ENCODE data around the gene CHM.

CHM gene

GRCh38 chrX:85870585-85870984 lies 176.8 kb downstream of the CHM start:
- Histone ChIP-seq H3K27ac (ENCODE audit: insufficient read depth, low read depth, low read length, poor library complexity, severe bottlenecking) (no peak overlapping the region), H3K36me3 (ENCODE audit: control insufficient read depth, insufficient read depth, low read length) (no peaks in the 10 kb centered on the region), H3K27me3 (ENCODE audit: control insufficient read depth, insufficient read depth, low read length, poor library complexity, severe bottlenecking) (no peaks in the 10 kb centered on the region), H3K4me3 (ENCODE audit: insufficient read depth, low read depth, low read length) (no peak overlapping the region), H3K4me1 (ENCODE audit: control insufficient read depth, insufficient read depth, low read length) (no peaks in the 10 kb centered on the region), H3K9me3 (ENCODE audit: control insufficient read depth, low read length) (no peaks in the 10 kb centered on the region)
- WGBS, 2 experiments = 86% methylated on average over 3 of the region's 3 CpGs; no CpG with 5 or more reads in 1 of the 2 experiments

DNA sequence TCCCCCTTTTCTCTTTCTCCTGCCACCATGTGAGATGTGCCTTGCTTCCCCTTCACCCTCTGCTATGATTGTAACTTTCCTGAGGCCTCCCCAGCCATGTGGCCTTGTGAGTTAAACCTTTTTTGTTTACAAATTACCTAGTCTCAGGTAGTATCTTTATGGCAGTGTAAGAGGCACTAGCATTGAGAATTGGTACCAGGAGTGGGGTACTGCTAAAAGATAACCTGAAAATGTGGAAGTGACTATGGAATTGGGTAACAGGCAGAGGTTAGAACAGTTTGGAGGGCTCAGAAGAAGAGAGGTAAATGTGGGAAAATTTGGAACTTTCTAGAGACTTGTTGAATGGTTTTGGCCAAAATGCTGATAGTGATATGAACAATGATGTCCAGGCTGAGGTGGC lies 182.0 kb downstream of the CHM start:
- Histone ChIP-seq H3K36me3 (ENCODE audit: control insufficient read depth, insufficient read depth, low read length) (no peaks in the 10 kb centered on the region), H3K4me3 (ENCODE audit: insufficient read depth, low read depth, low read length) (no peak overlapping the region), H3K9me3 (ENCODE audit: control insufficient read depth, low read length) (no peaks in the 10 kb centered on the region), H3K4me1 (ENCODE audit: control insufficient read depth, insufficient read depth, low read length) (no peaks in the 10 kb centered on the region), H3K27ac (ENCODE audit: insufficient read depth, low read depth, low read length, poor library complexity, severe bottlenecking) (no peak overlapping the region), H3K27me3 (ENCODE audit: control insufficient read depth, insufficient read depth, low read length, poor library complexity, severe bottlenecking) (no peaks in the 10 kb centered on the region)

- H3K9me3 ChIP-seq (ENCODE audit: control insufficient read depth, low read length) = no peaks in the 10 kb centered on the region
- H3K27ac ChIP-seq (ENCODE audit: insufficient read depth, low read depth, low read length, poor library complexity, severe bottlenecking) = no peak overlapping the region
- H3K4me3 ChIP-seq (ENCODE audit: insufficient read depth, low read depth, low read length) = no peak overlapping the region
- no peaks in the 10 kb centered on the region for H3K4me1 ChIP-seq (ENCODE audit: control insufficient read depth, insufficient read depth, low read length)
- no peaks in the 10 kb centered on the region for H3K36me3 ChIP-seq (ENCODE audit: control insufficient read depth, insufficient read depth, low read length)
- no peaks in the 10 kb centered on the region for H3K27me3 ChIP-seq (ENCODE audit: control insufficient read depth, insufficient read depth, low read length, poor library complexity, severe bottlenecking)
Measured at GRCh38 chrX:85859426-85859825, 187.9 kb downstream of the CHM start.

- WGBS, 2 experiments = 44 to 46% methylated on average over 3 of the region's 3 CpGs
- Histone ChIP-seq H3K4me3 (ENCODE audit: insufficient read depth, low read depth, low read length) (no peak overlapping the region), H3K36me3 (ENCODE audit: control insufficient read depth, insufficient read depth, low read length) (no peaks in the 10 kb centered on the region)
Measured at GRCh38 chrX:85851418-85851817, 195.9 kb downstream of the CHM start.

DNA sequence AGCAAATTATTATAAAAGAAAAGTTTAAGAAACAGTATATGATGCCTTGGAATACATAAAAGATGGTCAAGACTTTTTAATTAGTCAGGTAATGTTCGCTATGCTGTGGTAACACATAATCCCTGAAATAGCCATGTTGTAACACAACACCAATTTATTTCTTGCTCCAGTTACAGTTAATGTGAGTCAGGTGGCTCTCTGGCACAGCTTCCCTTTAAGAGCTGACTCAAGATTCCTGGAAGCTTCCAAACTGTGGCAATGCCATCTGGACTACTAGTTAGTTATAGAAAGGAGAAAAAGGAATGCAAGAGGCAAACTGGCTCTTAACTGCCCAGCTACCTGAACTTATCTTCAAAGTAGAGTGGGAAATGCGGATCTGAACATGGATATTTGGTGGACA lies 210.5 kb downstream of the CHM start:
- H3K27ac ChIP-seq (ENCODE audit: insufficient read depth, low read depth, low read length, poor library complexity, severe bottlenecking) = no peak overlapping the region
- WGBS, 2 experiments = 100% methylated on average over 1 of the region's 2 CpGs
- no peaks in the 10 kb centered on the region for H3K27me3 ChIP-seq (ENCODE audit: control insufficient read depth, insufficient read depth, low read length, poor library complexity, severe bottlenecking)
- H3K9me3 ChIP-seq (ENCODE audit: control insufficient read depth, low read length) = no peaks in the 10 kb centered on the region
- no peak overlapping the region for H3K4me3 ChIP-seq (ENCODE audit: insufficient read depth, low read depth, low read length)
- no peaks in the 10 kb centered on the region for H3K36me3 ChIP-seq (ENCODE audit: control insufficient read depth, insufficient read depth, low read length)
- no peaks in the 10 kb centered on the region for H3K4me1 ChIP-seq (ENCODE audit: control insufficient read depth, insufficient read depth, low read length)

More at GRCh38 chrX:85851418-85851817, 195.9 kb downstream of the CHM start:
- H3K27me3 ChIP-seq (ENCODE audit: control insufficient read depth, insufficient read depth, low read length, poor library complexity, severe bottlenecking) = no peaks in the 10 kb centered on the region
- no peaks in the 10 kb centered on the region for H3K4me1 ChIP-seq (ENCODE audit: control insufficient read depth, insufficient read depth, low read length)
- H3K27ac ChIP-seq (ENCODE audit: insufficient read depth, low read depth, low read length, poor library complexity, severe bottlenecking) = no peak overlapping the region
- no peaks in the 10 kb centered on the region for H3K9me3 ChIP-seq (ENCODE audit: control insufficient read depth, low read length)

DNA sequence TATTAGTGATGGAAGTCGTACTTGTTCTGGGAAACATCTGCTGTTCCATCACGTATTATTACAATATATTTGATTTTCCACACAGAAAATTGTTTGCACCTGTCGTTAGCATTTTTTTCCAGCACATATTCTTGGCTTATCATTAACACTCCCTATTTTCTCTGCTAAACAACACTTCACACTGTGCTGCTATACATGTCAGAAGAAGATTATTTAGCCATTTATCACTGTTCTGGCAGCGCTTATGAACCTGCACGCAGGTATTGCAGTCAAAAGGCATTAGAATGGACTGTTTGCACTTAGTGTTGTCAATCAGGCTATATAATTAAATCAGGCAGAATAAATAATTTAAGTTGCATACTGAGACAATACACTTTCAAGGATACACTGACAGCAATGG lies 218.6 kb downstream of the CHM start:
- Histone ChIP-seq H3K4me1 (ENCODE audit: control insufficient read depth, insufficient read depth, low read length) (no peaks in the 10 kb centered on the region), H3K9me3 (ENCODE audit: control insufficient read depth, low read length) (no peaks in the 10 kb centered on the region), H3K36me3 (ENCODE audit: control insufficient read depth, insufficient read depth, low read length) (no peaks in the 10 kb centered on the region), H3K4me3 (ENCODE audit: insufficient read depth, low read depth, low read length) (no peak overlapping the region), H3K27ac (ENCODE audit: insufficient read depth, low read depth, low read length, poor library complexity, severe bottlenecking) (no peak overlapping the region), H3K27me3 (ENCODE audit: control insufficient read depth, insufficient read depth, low read length, poor library complexity, severe bottlenecking) (no peaks in the 10 kb centered on the region)
- 85 to 97% methylated on average over 5 of the region's 5 CpGs for WGBS, 2 experiments

- Histone ChIP-seq H3K9me3 (ENCODE audit: control insufficient read depth, low read length) (no peaks in the 10 kb centered on the region), H3K4me3 (ENCODE audit: insufficient read depth, low read depth, low read length) (no peak overlapping the region), H3K36me3 (ENCODE audit: control insufficient read depth, insufficient read depth, low read length) (no peaks in the 10 kb centered on the region), H3K27me3 (ENCODE audit: control insufficient read depth, insufficient read depth, low read length, poor library complexity, severe bottlenecking) (no peaks in the 10 kb centered on the region), H3K4me1 (ENCODE audit: control insufficient read depth, insufficient read depth, low read length) (no peaks in the 10 kb centered on the region), H3K27ac (ENCODE audit: insufficient read depth, low read depth, low read length, poor library complexity, severe bottlenecking) (no peak overlapping the region)
- 85 to 98% methylated on average over 6 of the region's 6 CpGs for WGBS, 2 experiments
Measured at GRCh38 chrX:85815203-85815751, 232.1 kb downstream of the CHM start.

Data from ectodermal cell (in vitro differentiated cells).